ENCODE results near the gene EIF2S1. TPM values are rescaled to one million over a fixed set of nuclear protein-coding genes. Genes with fewer than 3 reads are reported as not detected.

EIF2S1 gene
- total RNA-seq, 4 donors from 2014 or later = 102 to 180 (median 150) TPM

- 47 to 89% methylated on average over 3 to 4 of the region's 11 CpGs for WGBS, 2 donors (ENCODE audit: low coverage in 1 of 2)
- H3K36me3 ChIP-seq = no peaks in the 10 kb centered on the region
- no peak for ATAC-seq
Measured at GRCh38 chr14:67418401-67419191, 58.5 kb downstream of the EIF2S1 start.

DNA sequence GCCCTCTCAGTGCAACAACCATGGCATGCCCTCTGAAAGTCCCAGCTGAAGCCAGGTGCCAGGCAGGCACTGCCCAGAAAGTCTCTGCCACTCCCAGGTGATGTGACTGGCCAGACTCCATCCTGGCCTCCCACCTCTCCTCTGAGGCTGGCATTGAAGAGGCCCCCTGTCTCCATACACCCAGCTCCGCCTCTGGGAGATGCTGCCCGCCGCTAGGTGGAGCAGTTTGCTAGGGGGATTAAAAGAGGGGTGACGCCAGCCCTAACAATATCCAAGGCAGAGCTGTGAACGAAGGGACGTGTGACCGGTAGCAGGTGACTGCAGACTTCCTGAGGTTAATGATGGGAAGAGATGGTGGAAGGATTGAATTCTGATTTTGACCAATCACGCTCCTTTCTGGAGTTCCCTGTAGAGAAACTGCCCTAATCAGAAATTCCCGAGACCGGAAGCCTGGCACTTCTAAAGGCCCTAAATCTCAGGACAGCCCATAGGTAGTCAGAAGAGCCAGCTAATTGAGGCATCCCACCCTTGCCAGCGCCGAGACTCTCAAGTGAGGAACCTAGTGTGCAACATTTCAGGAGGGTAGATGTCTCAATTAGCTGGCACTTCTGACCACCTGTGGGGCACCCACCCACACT, 60.1 kb downstream of the EIF2S1 start:
- Histone ChIP-seq H3K4me3 (no peak overlapping the region), H3K27ac (no peak overlapping the region), H3K36me3 (no peaks in the 10 kb centered on the region), H3K27me3 (peaks cover 18% of the 10 kb centered on the region), H3K4me1 (no peaks in the 10 kb centered on the region), H3K9me3 (no peaks in the 10 kb centered on the region)
- ATAC-seq = peak; percentile 17
- TF ChIP-seq, protein P1, sequence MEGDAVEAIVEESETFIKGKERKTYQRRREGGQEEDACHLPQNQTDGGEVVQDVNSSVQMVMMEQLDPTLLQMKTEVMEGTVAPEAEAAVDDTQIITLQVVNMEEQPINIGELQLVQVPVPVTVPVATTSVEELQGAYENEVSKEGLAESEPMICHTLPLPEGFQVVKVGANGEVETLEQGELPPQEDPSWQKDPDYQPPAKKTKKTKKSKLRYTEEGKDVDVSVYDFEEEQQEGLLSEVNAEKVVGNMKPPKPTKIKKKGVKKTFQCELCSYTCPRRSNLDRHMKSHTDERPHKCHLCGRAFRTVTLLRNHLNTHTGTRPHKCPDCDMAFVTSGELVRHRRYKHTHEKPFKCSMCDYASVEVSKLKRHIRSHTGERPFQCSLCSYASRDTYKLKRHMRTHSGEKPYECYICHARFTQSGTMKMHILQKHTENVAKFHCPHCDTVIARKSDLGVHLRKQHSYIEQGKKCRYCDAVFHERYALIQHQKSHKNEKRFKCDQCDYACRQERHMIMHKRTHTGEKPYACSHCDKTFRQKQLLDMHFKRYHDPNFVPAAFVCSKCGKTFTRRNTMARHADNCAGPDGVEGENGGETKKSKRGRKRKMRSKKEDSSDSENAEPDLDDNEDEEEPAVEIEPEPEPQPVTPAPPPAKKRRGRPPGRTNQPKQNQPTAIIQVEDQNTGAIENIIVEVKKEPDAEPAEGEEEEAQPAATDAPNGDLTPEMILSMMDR (IDR thresholded peaks at IDR 0.05) = no peak
- TF ChIP-seq POLR2A (IDR thresholded peaks at IDR 0.05) = no peak
- no peak for TF ChIP-seq POLR2AphosphoS5 (IDR thresholded peaks at IDR 0.05)
- no peak for TF ChIP-seq EP300 (IDR thresholded peaks at IDR 0.05)
- 87 to 93% methylated on average over 3 to 5 of the region's 12 CpGs for WGBS, 2 donors (ENCODE audit: low coverage in 1 of 2)

More at GRCh38 chr14:67418401-67419191, 58.5 kb downstream of the EIF2S1 start:
- no peak overlapping the region for H3K27ac ChIP-seq
- H3K27me3 ChIP-seq = peaks cover 24% of the 10 kb centered on the region
- H3K4me1 ChIP-seq = no peaks in the 10 kb centered on the region
- no peak overlapping the region for H3K4me3 ChIP-seq
- no peak for TF ChIP-seq POLR2AphosphoS5 (IDR thresholded peaks at IDR 0.05)
- TF ChIP-seq, protein P1 (IDR thresholded peaks at IDR 0.05) = no peak
- TF ChIP-seq POLR2A (IDR thresholded peaks at IDR 0.05) = no peak
- no peak for TF ChIP-seq EP300 (IDR thresholded peaks at IDR 0.05)
- no peaks in the 10 kb centered on the region for H3K9me3 ChIP-seq

DNA sequence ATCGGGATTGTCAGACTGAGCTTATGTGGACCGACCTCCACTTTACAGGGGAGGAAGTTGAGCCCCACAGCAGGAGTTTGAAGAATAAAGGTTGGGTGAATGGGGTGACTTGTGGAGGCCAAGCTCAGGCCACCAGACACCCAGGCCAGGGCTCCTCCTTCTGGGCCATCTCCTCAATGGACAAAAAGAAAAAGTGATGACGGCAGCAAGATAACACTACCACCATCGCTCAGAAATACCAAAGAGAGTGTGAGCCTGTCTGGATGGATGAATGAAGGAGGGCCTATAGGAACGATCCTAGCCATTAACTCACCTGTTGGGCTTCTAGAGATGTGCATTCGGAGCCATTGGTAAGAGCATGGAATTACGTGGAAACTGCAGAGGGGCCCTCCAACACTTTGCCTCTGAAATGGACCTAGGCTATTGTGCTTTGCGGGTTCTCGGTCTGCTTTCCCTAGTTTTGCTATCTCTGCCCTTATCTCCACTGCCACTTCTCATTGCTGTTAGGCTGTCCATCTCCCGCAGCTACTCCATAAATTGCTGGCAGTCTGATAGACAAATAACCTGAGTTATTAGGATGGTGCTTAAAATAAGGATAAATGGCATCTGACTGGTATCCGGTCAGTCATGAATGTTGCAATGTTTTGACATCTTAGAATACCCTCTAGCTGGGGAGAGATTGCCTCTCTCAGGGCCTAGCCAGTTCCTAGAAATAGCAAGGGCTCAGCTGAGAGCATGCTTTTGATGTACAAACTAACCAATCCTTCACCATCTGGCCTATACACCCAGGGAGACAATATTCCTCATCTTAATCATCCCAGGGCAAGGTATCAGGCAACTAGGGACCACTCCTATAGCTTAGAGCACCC, 61.5 kb downstream of the EIF2S1 start:
- WGBS, 2 donors (ENCODE audit: low coverage in 1 of 2) = 87 to 91% methylated on average over 6 to 11 of the region's 11 CpGs
- Histone ChIP-seq H3K4me3 (no peak overlapping the region), H3K27me3 (peaks cover 29% of the 10 kb centered on the region), H3K9me3 (no peaks in the 10 kb centered on the region), H3K4me1 (no peaks in the 10 kb centered on the region), H3K27ac (no peak overlapping the region), H3K36me3 (no peaks in the 10 kb centered on the region)
- no peak for ATAC-seq
- TF ChIP-seq POLR2A (IDR thresholded peaks at IDR 0.05) (no peak), EP300 (IDR thresholded peaks at IDR 0.05) (no peak), POLR2AphosphoS5 (IDR thresholded peaks at IDR 0.05) (no peak)
- TF ChIP-seq, protein P1 (IDR thresholded peaks at IDR 0.05) = no peak

GRCh38 chr14:67423424-67423823, 63.3 kb downstream of the EIF2S1 start:
- TF ChIP-seq EP300 (IDR thresholded peaks at IDR 0.05) (no peak), POLR2AphosphoS5 (IDR thresholded peaks at IDR 0.05) (no peak), POLR2A (IDR thresholded peaks at IDR 0.05) (no peak)
- TF ChIP-seq, protein P1 (IDR thresholded peaks at IDR 0.05) = no peak
- WGBS, 2 donors (ENCODE audit: low coverage in 1 of 2) = 76% methylated on average over 2 of the region's 2 CpGs; no CpG with 5 or more reads in 1 of the 2 donors
- Histone ChIP-seq H3K27me3 (peaks cover 40% of the 10 kb centered on the region), H3K27ac (no peak overlapping the region), H3K36me3 (no peaks in the 10 kb centered on the region), H3K4me1 (peaks cover 0 to 8% (median 3%) of the 10 kb centered on the region in 3 donors), H3K4me3 (no peak overlapping the region), H3K9me3 (no peaks in the 10 kb centered on the region)
- ATAC-seq = no peak
